ENCODE results near the gene ZNF787.

The ZNF787 gene

GRCh38 chr19:56120371-56121179, 520 bp downstream of the ZNF787 start:
- peak; percentile 76 for DNase-seq (ENCODE audit: low read depth)

- no peak for DNase-seq (ENCODE audit: low read depth)
Observed at GRCh38 chr19:56120002-56120370, 1.1 kb downstream of the ZNF787 start.

DNA sequence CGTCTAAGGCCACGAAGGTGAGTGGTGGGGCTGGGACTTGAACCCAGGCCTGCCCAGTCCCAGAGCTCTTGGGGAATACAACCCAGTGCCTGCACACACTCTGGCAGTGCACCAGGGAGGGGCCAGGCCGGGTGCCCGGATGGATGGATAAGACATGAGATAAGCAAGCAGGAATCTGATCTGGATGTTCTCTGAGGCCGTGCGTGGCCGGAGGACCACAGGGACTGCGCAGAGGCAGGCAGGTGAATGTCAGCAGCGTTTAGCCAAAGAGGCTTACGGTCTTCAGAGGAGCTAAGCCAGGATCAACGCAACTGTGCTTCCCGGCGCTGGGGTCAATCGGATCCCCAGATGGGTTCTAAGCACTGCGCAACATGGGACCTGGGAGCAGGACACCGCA, 1.5 kb downstream of the ZNF787 start:
- DNase-seq (ENCODE audit: low read depth): no peak

GRCh38 chr19:56118666-56119581, 2.2 kb downstream of the ZNF787 start:
- no peak for DNase-seq (ENCODE audit: low read depth)

GRCh38 chr19:56117889-56118288, 3.2 kb downstream of the ZNF787 start:
- DNase-seq (ENCODE audit: low read depth): no peak

- no peak for DNase-seq (ENCODE audit: low read depth)
Observed at GRCh38 chr19:56117376-56117884, 3.7 kb downstream of the ZNF787 start.

GRCh38 chr19:56116606-56117005, 4.5 kb downstream of the ZNF787 start:
- DNase-seq (ENCODE audit: low read depth): no peak

DNA sequence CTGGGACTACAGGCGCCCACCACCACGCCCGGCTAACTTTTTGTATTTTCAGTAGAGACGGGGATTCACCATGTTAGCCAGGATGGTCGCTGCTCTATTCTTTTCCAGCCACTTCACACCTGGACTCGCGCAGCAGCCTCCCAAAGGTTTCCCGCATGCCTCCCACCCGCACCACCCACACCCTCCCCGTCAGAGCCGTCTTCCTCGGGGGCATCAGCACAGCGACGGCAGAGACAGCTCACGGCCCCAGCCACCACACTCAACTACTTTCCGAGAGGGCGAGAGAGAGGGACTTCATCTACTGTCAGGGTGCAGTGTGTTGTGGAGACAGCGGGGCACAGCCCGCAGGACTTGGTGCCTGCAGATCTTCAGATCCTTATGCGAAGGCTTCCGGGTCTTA, 5.6 kb downstream of the ZNF787 start:
- DNase-seq (ENCODE audit: low read depth): no peak

GRCh38 chr19:56114778-56115110, 6.4 kb downstream of the ZNF787 start:
- DNase-seq (ENCODE audit: low read depth): no peak

- DNase-seq (ENCODE audit: low read depth): no peak
Observed at GRCh38 chr19:56114051-56114777, 6.9 kb downstream of the ZNF787 start.

DNA sequence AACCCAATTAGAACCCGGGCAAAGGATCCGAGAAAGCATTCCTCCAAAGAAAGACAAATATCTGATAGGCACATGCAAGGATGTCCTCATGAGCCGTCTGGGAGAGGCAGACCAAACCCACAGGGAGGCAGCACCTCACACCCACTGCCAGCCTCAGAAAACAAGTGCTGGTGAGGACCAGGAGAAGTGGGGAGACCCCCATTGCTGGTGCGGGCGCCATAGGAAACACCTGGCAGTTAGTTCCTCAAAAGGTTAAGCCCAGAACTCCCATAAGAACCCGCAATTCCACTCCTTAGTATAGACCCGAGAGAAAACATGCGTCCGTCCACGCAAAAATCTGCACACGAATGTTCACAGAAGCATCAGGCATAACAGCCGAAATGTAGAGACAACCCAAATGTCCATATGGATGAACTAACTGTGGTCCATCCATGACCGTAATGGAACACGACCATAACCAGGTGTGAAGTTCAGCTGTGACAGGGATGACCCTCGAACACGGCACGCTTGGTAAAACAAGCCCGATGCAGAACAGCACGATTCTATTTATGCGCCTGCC, 7.9 kb downstream of the ZNF787 start:
- DNase-seq (ENCODE audit: low read depth): no peak

DNA sequence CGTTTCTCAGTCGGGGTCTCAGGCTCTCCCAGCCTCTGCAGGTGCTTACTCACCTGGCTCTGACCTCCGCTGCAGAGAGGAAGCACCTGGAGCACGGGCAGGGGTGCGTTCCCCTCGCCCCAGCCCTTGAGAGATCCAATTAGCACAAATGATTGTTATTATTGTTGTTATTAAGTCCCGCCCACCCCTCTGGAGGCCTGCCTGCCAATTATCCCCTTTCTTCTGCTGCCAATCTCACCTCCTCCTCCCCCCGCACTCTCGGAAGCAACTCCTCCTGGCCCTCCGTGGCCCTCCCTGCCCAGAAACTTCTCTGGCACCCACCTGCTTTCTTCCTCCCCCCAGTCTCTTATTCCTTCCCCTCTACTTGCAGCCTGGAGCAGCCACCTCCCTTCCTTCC, 8.8 kb downstream of the ZNF787 start:
- no peak for DNase-seq (ENCODE audit: low read depth)

GRCh38 chr19:56111601-56112312, 9.3 kb downstream of the ZNF787 start:
- no peak for DNase-seq (ENCODE audit: low read depth)

DNA sequence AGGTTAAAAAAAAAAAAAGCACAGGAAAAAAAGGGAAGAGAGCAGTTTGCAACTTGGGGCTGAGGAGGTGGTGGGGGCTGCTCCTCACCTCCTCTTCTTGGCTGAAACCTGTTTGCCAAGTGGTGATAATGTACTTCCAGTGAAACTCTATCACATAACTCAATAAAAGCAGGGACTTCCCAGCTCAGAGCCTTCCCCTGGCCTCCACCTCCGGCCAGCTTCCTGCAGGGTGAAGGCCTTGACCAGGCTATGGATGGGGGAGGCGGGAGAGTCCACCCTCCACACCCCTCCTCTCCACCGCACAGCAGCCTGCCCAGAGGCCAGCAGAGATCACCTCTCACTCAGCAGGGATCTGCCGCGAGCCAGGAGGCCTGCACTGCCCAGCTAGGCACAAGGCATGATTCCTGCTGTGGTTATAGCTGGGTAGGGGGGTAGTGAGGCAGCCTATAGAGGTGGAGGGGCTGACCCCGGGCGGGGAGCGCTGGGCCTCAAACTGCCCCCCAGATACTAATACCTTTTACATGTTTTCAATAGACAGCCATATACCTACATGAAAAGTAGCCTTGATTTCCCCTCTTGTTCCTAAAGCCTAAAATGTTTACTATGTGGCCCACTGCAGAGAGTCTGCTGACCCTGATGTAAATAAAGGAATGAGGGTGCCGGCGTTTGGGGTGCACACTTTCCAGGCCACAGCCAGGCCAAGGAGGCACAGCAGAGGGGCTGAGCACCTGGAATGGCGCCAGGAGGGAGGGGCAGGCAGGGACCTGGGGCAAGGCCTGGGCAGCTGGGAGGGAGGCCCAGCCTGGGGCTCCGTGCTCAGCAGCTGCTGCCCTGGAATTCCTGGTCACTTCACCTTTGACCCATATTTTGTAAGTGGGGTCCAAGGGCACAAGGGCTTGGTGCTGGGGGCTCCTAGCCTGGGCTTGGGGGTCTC, 10.3 kb downstream of the ZNF787 start:
- no peak for DNase-seq (ENCODE audit: low read depth)

DNA sequence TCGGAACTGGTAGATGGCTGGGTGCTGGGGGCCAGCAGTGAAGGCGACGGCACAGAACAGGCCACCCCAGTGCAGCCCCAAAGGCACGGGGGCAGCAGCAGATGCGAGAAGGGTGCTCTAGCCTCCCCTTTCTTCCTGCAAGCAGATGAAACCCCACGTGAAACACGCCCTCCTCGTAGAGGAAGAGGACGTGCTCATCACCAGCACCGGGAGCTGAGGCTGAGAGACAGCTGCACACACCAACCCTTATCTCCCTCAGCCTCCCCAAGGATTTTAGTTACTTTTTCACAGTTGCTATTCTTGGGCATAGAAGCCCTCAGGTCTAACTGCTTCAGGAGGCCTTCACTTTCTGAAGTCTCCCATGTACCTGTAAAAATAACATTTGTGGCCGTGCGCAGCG, 11.9 kb downstream of the ZNF787 start:
- no peak for DNase-seq (ENCODE audit: low read depth)

DNA sequence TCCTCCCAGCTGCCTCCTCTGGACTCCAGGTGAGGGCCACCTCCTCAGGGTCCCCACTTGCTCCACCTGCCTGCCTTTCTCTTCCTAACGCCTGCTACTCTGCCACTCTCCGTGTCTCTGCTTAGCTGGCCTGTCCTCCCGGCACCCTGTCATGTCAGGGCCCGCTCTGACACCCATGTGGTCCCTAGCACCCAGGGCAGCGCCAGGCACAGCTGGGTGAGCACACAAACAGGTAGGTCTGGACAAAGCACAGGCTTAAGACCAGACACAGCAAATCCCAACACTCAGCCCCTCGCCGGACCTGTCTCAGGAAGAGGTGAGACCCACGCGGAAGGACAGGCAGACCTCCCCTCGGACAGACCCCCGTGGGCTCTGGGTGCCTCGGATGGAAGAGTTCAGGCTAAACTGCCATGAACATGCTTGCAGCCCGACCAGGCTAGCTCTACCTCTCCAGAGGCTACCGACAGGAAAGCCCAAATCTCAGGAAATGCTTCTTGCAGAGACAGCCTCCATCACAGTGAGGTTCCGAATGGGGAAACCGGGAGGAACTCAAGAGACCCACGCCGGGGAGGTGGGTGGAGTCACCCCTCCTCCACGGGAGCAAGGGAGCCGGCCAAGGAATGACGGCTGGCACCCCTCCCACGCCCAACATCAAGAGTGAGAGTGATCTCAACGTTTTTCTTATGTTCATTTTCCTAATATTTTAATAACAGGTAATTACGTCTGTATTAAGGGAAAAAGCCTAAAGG, 12.5 kb downstream of the ZNF787 start:
- DNase-seq (ENCODE audit: low read depth): no peak

DNA sequence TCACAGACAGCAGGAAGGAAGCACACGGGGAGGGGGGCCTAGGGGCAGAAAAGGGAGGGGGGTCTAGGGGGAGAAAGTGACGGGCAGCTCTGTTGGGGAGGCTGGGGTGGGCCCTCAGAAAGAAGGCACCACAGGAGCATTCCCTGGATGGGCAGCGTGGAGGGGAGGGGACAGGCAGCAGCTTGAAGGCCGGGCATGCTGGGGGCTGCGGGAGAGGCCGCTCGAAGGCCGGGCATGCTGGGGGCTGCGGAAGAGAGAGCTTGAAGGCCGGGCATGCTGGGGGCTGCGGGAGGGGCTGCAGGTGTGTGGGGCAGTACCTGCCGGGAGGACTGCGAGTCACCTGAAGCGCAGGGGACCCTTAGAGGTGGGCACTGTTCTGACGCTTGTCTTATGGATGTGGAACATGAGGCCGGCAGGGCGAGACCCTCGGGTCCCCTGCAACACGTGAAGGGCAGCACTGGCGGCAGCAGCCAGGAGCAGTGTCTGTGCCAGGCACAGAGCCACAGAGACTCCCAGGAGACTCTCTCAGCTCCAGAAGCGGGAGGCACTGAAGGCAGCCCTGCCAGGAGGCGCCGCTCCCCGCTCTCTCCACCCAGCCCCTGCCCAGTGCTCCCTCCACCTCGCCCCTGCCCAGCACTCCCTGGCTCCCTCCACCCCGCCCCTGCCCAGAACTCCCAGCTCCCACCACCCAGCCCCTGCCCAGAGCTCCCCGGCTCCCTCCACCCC, 13.3 kb downstream of the ZNF787 start:
- no peak for DNase-seq (ENCODE audit: low read depth)

GRCh38 chr19:56106993-56107392, 14.1 kb downstream of the ZNF787 start:
- no peak for DNase-seq (ENCODE audit: low read depth)

GRCh38 chr19:56106397-56106849, 14.7 kb downstream of the ZNF787 start:
- DNase-seq (ENCODE audit: low read depth): no peak

All from stimulated activated CD4-positive, alpha-beta T cell treated with anti-CD3 and anti-CD28 coated beads, Interleukin-2, amount 100 ng/mL, for 4 hours (primary cell).